Ovary (tissue), 9 donors: ENCODE data around the gene PRAME. TPM values are rescaled to one million over a fixed set of nuclear protein-coding genes. Genes with fewer than 3 reads are reported as not detected.

Experiments
- DNase-seq, 5 donors: peaks; one replicate each; pipeline ENCODE4 v3.0.0-alpha.2; 2019 to 2020
- H3K27ac ChIP-seq, 2 donors: fragments of 200-600 bp; one replicate each; pipeline versions ENCODE4 v1.5.1 to v1.8.0; 2019 to 2022
- H3K27me3 ChIP-seq: fragments of 200-600 bp; one replicate; pipeline ENCODE4 v1.8.0; 2022
- H3K36me3 ChIP-seq: fragments of 200-600 bp; sonication (generic); one replicate; pipeline ENCODE4 v1.5.1; 2019
- H3K4me1 ChIP-seq: one replicate; pipeline ENCODE4 v1.8.1; 2013; ENCODE audit warnings: mild to moderate bottlenecking, moderate library complexity; ENCODE audit not compliant: insufficient read depth
- H3K4me3 ChIP-seq: fragments of 200-600 bp; sonication (generic); one replicate; pipeline ENCODE4 v1.5.1; 2017
- H3K9me3 ChIP-seq, 2 donors: fragments of 200-600 bp in 1 of 2; sonication (generic) in 1 of 2; one replicate each; pipeline versions ENCODE4 v1.5.1 to v1.8.1; 2013 to 2019; ENCODE audit warnings: mild to moderate bottlenecking in 1 of 2, moderate library complexity in 1 of 2
- CTCF ChIP-seq, 3 donors: fragments of 450-650 bp in 2 of 3; fragments of 200-600 bp in 1 of 3; IDR thresholded peaks; one replicate each; pipeline versions ENCODE4 v1.5.1 to v1.8.0; 2016 to 2022; ENCODE audit warnings: antibody characterized with exemption in 3 of 3, mild to moderate bottlenecking in 1 of 3
- EP300 ChIP-seq: sonication (generic); formaldehyde crosslinking; IDR thresholded peaks from one replicate; pipeline ENCODE4 v1.6.1; 2017; ENCODE audit warnings: antibody characterized with exemption
- POLR2A ChIP-seq: fragments of 450-650 bp; IDR thresholded peaks from one replicate; pipeline ENCODE4 v1.6.1; 2017; ENCODE audit warnings: antibody characterized with exemption, mild to moderate bottlenecking, moderate library complexity
- WGBS, 3 donors: extraction: QIAGEN DNeasy Blood & Tissue Kit in 1 of 3; methylation state at CpG; one replicate each; pipeline versions ENCODE4 v1.1.5 to v1.1.7; 2013 to 2017; 5-methylcytosine and 5-hydroxymethylcytosine counted together
- intact Hi-C, 4 donors: fragments of 100-400 bp; cut with DNase I; formaldehyde crosslinking; loops; one replicate each; pipeline versions ENCODE4 v1.11.0 to v1.15.1; 2022 to 2023
- polyA plus RNA-seq, 2 donors: library from polyadenylated mRNA; stranded (reverse); fragments of 200-250 nt in 1 of 2; fragments of 350-450 nt in 1 of 2; fragmentation: Illumina TruSeq in 1 of 2; extraction: RNeasy Lipid Tissue Mini Kit (QIAGEN cat#74804) in 1 of 2; gene quantifications; one replicate each; pipeline ENCODE4 v1.2.3, GENCODE V29; 2013 to 2014
- total RNA-seq, 7 donors: library from RNA; depleted of rRNA in 2 of 7; stranded (reverse); fragments of >200 nt in 2 of 7; fragmentation: NEBNext Ultra II Directional in 3 of 7; extraction: Animal tissue kit (Norgen Biotek cat#: 25700) in 3 of 7; gene quantifications; one replicate each; pipeline versions ENCODE4 v1.1.0 to v1.2.4, GENCODE V29; 2016 to 2023
- donor health status: DM: no; HTN: no; CAD: no; lungs with moderate emphysema.
- donor health status: DM: no; HTN: no; CAD: no.
- donor health status: Bipolar disorder and iron deficiency.
- donor health status: DM: yes; HTN: yes; CAD: no.
- donor health status: DM: no; HTN: no; CAD: no.
- donor health status: DM: yes; HTN: yes; CAD: no.

PRAME gene
- total and polyA plus RNA-seq, 9 donors: 1.3 to 18.0 (median 2.8) TPM

- no peak overlapping the region for H3K4me3 ChIP-seq
- H3K27ac ChIP-seq: no peak overlapping the region
- TF ChIP-seq POLR2A (no peak), EP300 (no peak), CTCF (IDR thresholded peaks at IDR 0.05) (no peak)
- 90 to 93% (median 93%) methylated on average over 8 of the region's 8 CpGs for WGBS, 3 donors
- no peaks in the 10 kb centered on the region for H3K36me3 ChIP-seq
- H3K27me3 ChIP-seq: no peaks in the 10 kb centered on the region
- DNase-seq: no peak
- intact Hi-C loops: no loop called here
- no peaks in the 10 kb centered on the region for H3K4me1 ChIP-seq
- no peaks in the 10 kb centered on the region for H3K9me3 ChIP-seq
These were observed 31.2 kb upstream of the PRAME start for GRCh38 chr22:22590136-22590891.

GRCh38 chr22:22588485-22589164 lies 29.6 kb upstream of the PRAME start:
- no peak overlapping the region for H3K27ac ChIP-seq
- H3K4me3 ChIP-seq: no peak overlapping the region
- no peaks in the 10 kb centered on the region for H3K9me3 ChIP-seq
- TF ChIP-seq EP300 (no peak), CTCF (IDR thresholded peaks at IDR 0.05) (no peak), POLR2A (no peak)
- H3K27me3 ChIP-seq: no peaks in the 10 kb centered on the region
- no peak for DNase-seq
- no peaks in the 10 kb centered on the region for H3K4me1 ChIP-seq
- WGBS, 3 donors: 74 to 78% (median 78%) methylated on average over 12 of the region's 12 CpGs
- intact Hi-C loops: loop anchor here in 1 of 4 donors (10.0 kb wide), 3 partner anchors 96 to 366 kb away; no protein-coding TSS in a partner anchor
- H3K36me3 ChIP-seq: no peaks in the 10 kb centered on the region

DNA sequence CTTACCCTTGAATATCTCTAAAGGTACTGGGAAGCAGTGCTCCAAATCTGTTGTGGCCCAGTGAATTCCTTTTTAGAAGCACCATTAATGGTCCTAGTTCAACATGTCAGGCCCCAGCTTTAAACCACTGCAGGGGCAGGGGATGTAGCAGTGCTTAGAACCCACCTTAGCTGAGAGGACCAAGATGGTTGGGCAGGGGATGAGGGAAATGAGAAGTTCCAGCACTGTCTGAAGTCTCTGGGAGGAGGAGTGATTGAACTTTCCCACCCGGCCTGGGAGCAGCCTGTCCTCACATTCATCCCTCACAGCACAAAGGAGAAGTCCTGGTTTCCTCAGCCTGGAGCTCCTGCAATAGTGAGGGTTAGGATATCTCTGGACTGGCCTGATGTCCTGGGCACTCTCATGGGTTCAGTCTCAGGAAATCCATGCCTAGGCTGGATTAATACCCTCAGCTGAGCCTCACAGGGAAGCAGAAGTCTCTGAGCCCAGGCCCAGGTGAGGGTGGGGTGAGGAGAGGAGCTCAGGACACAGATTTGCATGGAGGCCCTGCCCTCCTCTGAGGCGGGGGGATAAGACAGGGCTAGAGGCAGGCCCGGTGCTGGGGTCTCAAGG lies 28.6 kb upstream of the PRAME start:
- intact Hi-C loops: loop anchor here in 1 of 4 donors (10.0 kb wide), 3 partner anchors 97 to 367 kb away; no protein-coding TSS in a partner anchor
- no peak for TF ChIP-seq POLR2A
- no peak for TF ChIP-seq EP300
- TF ChIP-seq CTCF (IDR thresholded peaks at IDR 0.05): no peak
- Histone ChIP-seq H3K4me3 (no peak overlapping the region), H3K9me3 (no peaks in the 10 kb centered on the region), H3K4me1 (no peaks in the 10 kb centered on the region), H3K27me3 (no peaks in the 10 kb centered on the region), H3K27ac (no peak overlapping the region), H3K36me3 (no peaks in the 10 kb centered on the region)
- DNase-seq: no peak
- 73 to 95% (median 95%) methylated on average over 3 of the region's 3 CpGs for WGBS, 3 donors

DNA sequence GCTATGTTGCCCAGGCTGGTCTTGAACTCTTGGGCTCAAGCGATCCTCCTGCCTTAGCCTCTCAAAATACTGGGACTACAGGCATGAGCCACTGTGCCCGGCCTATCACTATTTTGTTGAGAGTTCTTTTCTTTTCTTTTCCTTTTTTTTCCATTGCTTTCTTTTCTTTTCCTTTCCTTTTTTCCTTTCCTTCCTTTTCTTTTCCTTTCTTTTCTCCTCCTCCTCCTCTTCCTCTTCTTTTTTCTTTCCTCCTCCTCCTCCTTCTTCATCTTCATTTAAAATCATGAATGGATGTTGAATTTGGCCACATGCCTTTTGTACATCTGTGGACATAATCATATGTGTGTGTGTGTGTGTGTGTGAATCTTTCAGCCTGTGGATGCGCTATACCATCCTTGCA lies 25.7 kb upstream of the PRAME start:
- H3K36me3 ChIP-seq: no peaks in the 10 kb centered on the region

More for the DNA sequence above, 25.7 kb upstream of the PRAME start:
- intact Hi-C loops: loop anchor here in 1 of 4 donors (10.0 kb wide), 3 partner anchors 100 to 370 kb away; no protein-coding TSS in a partner anchor
- 61 to 79% (median 74%) methylated on average over 3 of the region's 3 CpGs for WGBS, 3 donors
- H3K27ac ChIP-seq: no peak overlapping the region
- H3K4me3 ChIP-seq: no peak overlapping the region
- no peaks in the 10 kb centered on the region for H3K4me1 ChIP-seq
- no peaks in the 10 kb centered on the region for H3K9me3 ChIP-seq
- TF ChIP-seq POLR2A (no peak), CTCF (IDR thresholded peaks at IDR 0.05) (no peak), EP300 (no peak)
- DNase-seq: no peak
- no peaks in the 10 kb centered on the region for H3K27me3 ChIP-seq
